Activated CD8-positive, alpha-beta memory T cell treated with anti-CD3 and anti-CD28 coated beads for 4 hours (primary cell): Measurements from ENCODE around the gene CFAP61.

Source experiments
- DNase-seq, 2 donors: peaks; one replicate each; pipeline ENCODE4 v3.0.0-alpha.2; 2020; ENCODE audit warnings: low read depth in 2 of 2

The CFAP61 gene

GRCh38 chr20:20031790-20032189, 20.5 kb upstream of the CFAP61 start:
- no peak for DNase-seq

DNA sequence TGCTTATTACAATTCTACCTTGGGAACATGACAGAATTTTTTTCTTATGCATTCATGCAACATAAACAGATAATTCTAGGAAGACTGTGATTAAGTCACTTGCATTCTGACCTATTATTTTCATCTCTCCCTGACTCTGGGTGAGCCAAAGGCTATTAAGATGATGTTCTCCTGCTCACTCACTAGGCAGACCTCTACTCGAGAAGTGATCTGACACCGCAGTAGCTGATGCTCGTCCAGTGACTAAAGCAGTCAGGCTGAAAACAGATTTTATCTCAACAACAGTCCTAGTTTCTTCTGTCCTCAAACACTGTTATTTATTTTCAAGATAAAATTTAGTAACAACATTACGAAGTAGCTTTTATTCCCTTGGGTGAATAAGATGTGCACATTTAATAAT, 17.8 kb upstream of the CFAP61 start:
- no peak for DNase-seq

DNA sequence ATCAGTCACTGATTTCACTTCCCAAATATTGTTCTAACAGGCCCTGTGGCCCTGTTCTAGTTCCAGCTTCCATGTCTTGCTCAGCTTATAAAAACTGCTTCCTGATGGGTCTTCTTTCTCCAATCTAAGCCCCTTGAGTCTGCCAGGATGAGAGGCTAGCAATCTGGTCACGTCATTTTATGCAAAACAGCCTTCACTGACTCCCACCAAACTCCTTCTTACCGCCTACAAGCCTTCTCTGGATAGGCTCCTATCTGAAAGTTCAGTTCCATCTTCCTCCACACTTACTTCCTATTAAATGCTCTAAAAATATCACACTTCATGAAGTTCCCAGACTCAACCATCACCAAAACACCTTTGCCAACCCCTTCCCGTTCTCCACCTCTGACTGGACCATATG, 15.6 kb upstream of the CFAP61 start:
- DNase-seq: no peak

GRCh38 chr20:20037960-20038359, 14.4 kb upstream of the CFAP61 start:
- no peak for DNase-seq

DNA sequence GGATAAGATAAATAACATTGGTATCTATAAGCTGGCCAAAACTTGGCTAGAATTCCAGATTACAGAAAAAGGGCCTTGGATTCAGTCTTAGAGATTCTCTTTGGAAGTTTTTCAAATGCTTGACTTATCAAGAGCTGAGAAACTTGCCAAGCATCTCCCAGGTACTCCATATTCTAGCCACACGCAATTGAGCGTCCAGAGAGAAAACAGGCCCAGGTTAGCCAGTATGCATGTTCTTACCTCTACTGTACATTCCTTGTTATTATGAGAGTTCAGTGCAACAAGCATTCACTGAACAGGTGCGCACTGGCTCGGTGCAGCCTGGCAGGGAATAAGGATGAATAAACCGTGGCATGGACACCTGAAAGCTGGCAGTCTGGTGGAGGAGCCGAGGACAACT, 13.7 kb upstream of the CFAP61 start:
- no peak for DNase-seq

DNA sequence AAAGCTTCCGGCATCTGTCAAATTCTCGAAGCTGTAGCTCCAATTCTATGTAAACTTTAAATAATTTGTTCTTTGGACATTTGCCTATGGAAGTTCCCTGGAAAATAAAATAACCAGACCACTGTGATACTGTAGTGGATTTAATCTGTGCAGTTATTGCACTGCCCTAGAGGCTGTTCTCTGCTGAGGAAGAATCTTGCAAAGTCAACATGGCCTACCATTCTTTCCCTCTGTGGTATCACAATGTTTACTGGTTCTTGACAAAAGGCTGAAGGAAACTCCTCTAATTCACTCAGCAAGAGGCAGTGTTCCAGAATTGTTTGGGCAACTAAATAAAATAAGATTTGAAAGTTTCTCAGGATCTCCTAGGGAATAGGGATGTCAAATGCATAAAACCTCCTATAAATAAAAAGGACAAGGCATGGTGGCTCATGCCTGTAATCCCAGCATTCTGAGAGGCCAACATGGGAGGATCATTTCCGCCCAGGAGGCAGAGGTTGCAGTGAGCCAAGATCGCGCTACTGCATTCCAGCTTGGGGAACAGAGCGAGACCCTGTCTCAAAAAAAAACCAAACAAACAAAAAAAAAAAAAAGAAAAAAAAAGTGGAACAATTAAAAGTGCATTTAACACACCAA, 12.5 kb upstream of the CFAP61 start:
- no peak for DNase-seq

DNA sequence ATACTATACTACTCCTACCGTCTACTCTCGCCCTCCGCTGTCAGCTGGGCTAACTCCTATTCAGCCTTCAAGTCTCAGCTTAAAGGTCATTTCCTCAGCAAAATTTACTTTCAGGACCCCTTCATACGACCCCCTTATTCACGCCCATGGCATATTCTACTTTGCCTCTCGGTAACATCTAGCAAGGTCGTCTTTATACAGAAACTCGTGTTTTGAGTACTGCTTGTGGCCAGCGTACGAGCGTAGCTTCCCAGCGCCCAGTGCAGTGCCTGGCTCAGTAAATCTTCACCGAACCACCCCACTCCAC, 612 bp upstream of the CFAP61 start:
- no peak for DNase-seq

- DNase-seq: no peak
Observed at GRCh38 chr20:20060234-20060998, 8.1 kb downstream of the CFAP61 start.

- DNase-seq: no peak
Observed at GRCh38 chr20:20063941-20064702, 11.8 kb downstream of the CFAP61 start.

DNA sequence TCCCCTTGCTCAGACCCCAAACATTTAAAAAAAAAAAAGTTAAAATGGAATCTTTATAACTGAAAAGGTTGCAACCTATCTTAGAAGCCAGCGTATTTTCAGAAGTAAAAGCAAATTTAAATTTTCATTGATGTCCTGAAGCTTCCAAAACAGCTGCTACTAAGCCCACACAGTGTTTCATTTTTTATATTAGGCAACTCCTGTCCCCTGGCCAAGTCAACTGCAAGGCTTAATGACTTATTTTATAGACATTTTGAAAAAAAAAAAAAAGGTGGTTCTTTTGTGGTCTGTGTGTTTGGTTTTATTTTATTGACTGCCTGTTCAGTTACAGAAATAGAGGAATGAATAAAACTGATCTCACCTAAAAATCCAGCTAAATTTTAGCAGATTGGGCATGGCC, 13.0 kb downstream of the CFAP61 start:
- DNase-seq: no peak

GRCh38 chr20:20070871-20071726, 18.8 kb downstream of the CFAP61 start:
- DNase-seq: no peak

DNA sequence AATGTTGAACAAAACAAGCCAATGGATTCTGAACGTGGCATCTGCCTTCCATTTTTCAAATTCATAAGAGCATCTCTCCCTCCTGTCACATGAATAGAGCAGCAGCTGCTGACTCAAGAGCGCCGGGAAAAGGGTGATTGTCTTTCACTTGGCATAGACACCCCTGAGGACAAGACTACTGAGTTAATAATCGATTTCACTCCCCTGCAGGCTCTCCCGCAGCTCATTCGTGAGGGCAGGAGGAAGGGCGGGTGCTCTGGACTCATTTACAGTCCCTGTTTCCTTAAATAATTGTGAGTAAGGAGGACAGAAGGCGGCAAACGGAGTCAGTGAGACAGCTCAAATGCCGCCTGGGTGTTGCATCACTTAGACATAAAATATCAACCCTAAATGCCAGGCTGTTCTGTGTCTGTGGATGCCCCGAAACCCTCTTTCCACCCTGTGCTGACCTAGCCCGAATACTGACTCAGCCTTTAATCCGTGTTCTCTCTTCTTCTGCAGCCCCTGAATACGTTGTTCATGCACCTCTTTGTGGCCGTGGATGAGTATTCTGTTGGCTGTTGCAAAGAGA, 21.6 kb downstream of the CFAP61 start:
- DNase-seq: no peak

DNA sequence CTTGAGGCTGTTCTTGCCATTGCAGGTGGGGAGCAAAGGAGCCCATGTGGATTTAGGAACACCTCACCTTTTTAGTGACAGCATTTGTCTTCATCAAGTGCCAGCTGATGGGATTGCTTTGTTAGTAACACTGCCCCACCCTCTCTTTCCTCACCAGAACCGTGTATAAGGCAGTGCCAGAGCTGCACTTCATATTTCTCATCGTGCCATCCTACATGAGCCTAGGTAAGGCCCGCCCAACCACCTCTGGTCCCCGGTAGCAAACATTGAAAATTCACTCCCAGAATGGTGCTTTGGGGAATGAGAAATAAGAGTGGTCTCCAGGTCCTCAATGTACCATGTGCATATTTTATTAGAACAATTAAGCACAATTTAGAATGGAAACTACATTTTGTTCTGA, 22.7 kb downstream of the CFAP61 start:
- DNase-seq: no peak

DNA sequence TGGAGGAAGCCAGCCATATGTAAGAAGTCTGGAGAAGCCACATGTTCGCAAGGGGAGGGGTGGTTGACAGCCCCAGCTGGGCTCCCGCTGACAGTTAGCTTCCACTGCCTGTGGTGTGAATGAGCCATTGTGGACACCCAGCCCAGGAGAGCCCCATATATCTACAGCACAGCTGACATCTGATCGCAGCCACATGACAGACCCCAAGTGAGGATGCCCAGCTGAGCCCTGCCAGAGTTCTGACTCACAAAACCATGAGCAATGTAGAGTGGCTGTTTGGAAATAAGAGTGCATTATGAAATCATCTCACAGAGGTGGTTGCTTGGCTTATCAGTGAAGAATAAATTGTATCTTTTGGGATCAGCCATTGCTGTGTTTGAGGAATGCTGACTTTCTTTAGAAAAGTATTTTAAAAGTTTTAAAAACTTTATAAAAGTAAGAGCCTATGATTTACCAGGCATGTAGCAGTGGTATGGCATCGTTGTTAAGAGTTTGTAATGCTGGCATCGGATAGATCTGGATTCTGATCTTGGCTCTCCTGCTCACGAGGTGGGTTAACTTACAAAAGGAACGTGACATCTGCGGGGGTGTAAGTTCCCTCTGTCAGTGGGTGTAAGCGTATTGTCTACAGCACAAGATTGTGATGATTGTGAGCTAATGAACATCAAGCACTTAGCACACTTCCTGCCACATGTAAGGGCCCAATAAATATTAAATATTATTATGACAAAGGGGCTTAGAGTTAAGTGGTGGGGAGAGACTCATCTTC, 24.1 kb downstream of the CFAP61 start:
- DNase-seq: no peak

DNA sequence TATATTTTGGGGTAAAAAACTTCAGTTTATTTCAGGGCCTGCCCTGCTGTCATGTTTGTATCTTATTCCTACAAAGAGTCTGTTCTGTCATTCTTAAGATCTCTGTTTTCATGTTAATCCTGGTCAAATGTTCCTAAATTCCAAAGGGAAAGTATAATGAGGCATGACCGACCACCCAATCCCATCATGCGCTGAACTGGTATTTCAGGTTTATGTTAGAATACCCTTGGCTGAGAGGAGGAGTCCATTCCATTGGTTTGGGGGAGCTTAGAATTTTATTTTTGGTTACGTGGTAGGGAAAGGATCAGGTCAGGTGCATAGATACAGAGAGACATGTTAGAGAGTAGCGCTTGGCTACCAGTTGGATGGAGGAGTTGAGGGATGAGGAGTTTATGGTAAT, 25.7 kb downstream of the CFAP61 start:
- no peak for DNase-seq

DNA sequence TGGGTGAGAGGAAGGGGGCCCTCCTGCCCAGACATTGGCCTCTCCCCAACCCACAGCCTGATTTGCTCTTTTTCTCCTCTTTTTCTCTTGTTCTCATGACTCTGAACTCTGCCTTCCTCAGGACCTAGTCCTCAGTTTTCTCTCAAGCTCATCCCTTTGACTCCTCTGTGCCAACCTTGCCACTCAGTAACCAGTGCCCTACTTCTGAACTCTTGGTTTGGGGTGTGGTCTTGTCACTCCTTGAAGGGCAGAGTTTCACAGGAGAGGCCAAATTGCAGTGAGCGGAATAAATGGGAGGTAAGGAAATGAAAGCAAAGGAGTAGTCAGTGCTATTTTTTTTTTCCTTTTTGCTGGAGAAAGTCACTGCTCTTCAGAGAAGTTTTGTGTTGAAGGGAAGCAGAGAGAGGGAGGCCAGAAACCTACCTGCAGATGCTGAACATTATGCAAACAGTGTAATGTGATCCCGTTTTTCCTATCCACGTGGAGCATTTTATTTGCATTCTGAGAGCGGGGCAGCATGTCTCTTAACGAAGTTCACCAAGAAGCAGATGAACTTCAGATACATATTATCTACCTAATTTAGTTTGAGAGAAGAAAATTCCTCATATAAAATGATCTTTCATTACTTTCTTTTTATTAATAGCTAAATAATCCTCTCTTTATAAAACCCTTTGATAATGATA, 26.9 kb downstream of the CFAP61 start:
- DNase-seq: no peak

GRCh38 chr20:20083807-20084206, 31.5 kb downstream of the CFAP61 start:
- DNase-seq: no peak

DNA sequence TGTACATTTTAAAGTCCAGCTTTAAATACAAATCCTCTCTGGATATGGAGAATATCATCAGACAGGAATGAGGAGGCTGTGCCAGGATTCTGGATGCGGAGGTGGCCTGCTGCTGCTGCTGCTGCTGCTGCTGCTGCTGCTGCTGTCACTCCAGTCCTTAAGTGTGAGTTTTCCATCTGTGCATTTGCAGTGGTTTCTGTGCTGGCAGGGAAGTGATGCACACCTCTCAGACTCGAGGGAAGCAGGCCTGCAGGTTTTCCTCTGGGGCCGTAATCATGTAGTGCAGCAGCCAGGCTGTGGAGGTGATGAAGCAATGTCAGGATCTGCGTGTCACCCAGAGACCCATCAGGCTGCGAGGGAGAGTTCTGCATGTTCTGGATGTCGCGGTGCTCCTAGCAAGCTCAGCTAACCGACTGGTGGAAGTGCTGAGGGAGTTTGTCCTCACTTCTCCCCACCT, 32.0 kb downstream of the CFAP61 start:
- no peak for DNase-seq

DNA sequence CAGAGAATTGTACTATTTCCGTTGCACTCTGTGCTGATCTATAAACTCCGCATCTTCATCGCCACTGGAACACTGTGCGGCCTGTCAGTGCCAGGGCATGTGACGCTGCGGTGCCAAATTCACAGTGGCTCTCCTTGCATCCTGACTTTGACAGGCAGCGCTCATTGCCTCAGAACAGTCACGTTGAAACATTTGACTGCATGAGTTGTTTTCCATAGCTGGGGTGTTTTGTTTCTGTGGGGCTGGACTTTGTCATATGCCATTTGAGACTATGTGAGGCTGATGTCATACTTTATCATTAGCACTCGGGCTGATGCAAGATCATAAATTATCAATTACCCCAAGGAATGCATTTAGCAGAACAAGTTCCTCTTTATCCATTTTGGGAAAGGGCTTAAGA, 32.7 kb downstream of the CFAP61 start:
- no peak for DNase-seq

DNA sequence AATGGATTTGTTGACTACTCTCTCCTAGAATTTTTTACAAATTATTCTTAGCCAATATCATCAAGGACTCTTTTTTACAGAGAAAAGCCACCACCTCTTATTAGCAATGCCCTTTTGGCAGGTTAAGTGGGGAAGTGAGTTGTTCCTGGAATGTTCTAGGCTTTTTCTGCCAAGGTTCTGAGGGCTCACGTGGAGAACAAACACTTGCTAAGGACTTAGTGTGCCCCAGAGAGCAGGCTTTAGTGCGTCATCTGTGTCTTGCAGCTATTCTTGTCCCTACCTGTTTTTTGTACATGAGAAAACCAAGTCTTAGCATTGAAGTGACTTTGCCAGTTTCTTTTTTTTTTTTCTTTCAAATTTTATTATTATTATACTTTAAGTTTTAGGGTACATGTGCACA, 33.5 kb downstream of the CFAP61 start:
- no peak for DNase-seq
